ENCODE results near the gene CKAP5.

DNA sequence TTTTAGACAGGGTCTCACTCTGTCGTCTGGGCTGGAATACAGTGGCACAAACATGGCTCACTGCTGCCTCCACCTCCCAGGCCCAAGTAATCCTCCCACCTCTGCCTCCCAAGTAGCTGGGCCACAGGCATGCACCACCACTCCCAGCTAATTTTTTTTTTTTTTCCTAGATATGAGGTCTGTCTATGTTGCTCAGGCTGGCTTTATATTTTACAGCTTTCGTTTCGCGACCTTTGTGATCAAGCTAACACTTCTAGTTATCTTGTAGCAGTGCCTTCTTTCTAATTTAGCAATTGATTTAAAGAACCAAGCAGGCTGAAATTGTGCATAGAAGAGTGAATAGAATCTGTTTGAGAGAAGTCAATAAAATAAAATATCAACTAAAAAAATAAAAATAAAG is 11.3 kb downstream of the CKAP5 start:
- TF ChIP-seq, protein P1, sequence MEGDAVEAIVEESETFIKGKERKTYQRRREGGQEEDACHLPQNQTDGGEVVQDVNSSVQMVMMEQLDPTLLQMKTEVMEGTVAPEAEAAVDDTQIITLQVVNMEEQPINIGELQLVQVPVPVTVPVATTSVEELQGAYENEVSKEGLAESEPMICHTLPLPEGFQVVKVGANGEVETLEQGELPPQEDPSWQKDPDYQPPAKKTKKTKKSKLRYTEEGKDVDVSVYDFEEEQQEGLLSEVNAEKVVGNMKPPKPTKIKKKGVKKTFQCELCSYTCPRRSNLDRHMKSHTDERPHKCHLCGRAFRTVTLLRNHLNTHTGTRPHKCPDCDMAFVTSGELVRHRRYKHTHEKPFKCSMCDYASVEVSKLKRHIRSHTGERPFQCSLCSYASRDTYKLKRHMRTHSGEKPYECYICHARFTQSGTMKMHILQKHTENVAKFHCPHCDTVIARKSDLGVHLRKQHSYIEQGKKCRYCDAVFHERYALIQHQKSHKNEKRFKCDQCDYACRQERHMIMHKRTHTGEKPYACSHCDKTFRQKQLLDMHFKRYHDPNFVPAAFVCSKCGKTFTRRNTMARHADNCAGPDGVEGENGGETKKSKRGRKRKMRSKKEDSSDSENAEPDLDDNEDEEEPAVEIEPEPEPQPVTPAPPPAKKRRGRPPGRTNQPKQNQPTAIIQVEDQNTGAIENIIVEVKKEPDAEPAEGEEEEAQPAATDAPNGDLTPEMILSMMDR (conservative IDR thresholded peaks at IDR 0.05; ENCODE audit: low read length): no peak
- TF ChIP-seq EZH2phosphoT487 (IDR thresholded peaks at IDR 0.05; ENCODE audit: borderline replicate concordance, low read depth, low read length): no peak
